Mucosa of descending colon (tissue), 3 donors: Measurements from ENCODE around the gene FBN2. TPM values are rescaled to one million over a fixed set of nuclear protein-coding genes. Genes with fewer than 3 reads are reported as not detected.

ENCODE experiments used
- ATAC-seq: fragments of 200-7000 bp; cut with Tn5 transposase; one replicate; pipeline ENCODE4 v1.9.1; 2020; ENCODE audit warnings: mild to moderate bottlenecking, moderate library complexity
- DNase-seq, 3 donors: peaks; one replicate each; pipeline ENCODE4 v3.0.0-alpha.2; 2020
- H3K36me3 ChIP-seq: fragments of 200-600 bp; one replicate; pipeline ENCODE4 v1.8.0; 2021; ENCODE audit warnings: low read depth, mild to moderate bottlenecking
- H3K4me1 ChIP-seq: fragments of 200-600 bp; one replicate; pipeline ENCODE4 v1.8.0; 2021; ENCODE audit warnings: low read depth, mild to moderate bottlenecking
- H3K4me3 ChIP-seq: fragments of 200-600 bp; one replicate; pipeline ENCODE4 v1.8.0; 2021; ENCODE audit warnings: mild to moderate bottlenecking
- H3K9me3 ChIP-seq: fragments of 200-600 bp; one replicate; pipeline ENCODE4 v1.8.0; 2021; ENCODE audit warnings: mild to moderate bottlenecking
- CTCF ChIP-seq: fragments of 200-600 bp; IDR thresholded peaks from one replicate; pipeline ENCODE4 v1.8.0; 2022; ENCODE audit warnings: antibody characterized with exemption, mild to moderate bottlenecking
- intact Hi-C, 2 donors: fragments of 100-400 bp; cut with DNase I in 1 of 2; cut with micrococcal nuclease in 1 of 2; formaldehyde crosslinking; loops; one replicate each; pipeline versions ENCODE4 v1.11.0 to v1.11.1; 2022; cut with DNase I, micrococcal nuclease
- total RNA-seq, 3 donors: library from RNA; stranded (reverse); fragmentation: NEBNext Ultra II Directional in 2 of 3; extraction: Animal tissue kit (Norgen Biotek cat#: 25700) in 2 of 3; gene quantifications; one replicate each; pipeline versions ENCODE4 v1.2.1 to v1.2.4, GENCODE V29; 2021 to 2023
- donor health status: DM: no; HTN: no; CAD: no; lungs with moderate emphysema.
- donor health status: DM: no; HTN: no; CAD: no.
- donor health status: DM: no; HTN: yes; CAD: no.

The FBN2 gene
- total RNA-seq, 3 donors from 2014 or later: 1.0 to 5.8 (median 1.6) TPM

- Histone ChIP-seq H3K4me1 (no peaks in the 10 kb centered on the region), H3K9me3 (no peaks in the 10 kb centered on the region), H3K4me3 (no peak overlapping the region), H3K36me3 (no peaks in the 10 kb centered on the region)
- intact Hi-C loops: no loop called here
- no peak for TF ChIP-seq CTCF
- ATAC-seq (no peak), DNase-seq (no peak)
Observed at GRCh38 chr5:128487041-128487440, 51.0 kb downstream of the FBN2 start.

- intact Hi-C loops: no loop called here
- H3K4me1 ChIP-seq: no peaks in the 10 kb centered on the region
- TF ChIP-seq CTCF: no peak
- DNase-seq: no peak
- H3K36me3 ChIP-seq: no peaks in the 10 kb centered on the region
- no peak for ATAC-seq
- no peak overlapping the region for H3K4me3 ChIP-seq
- H3K9me3 ChIP-seq: no peaks in the 10 kb centered on the region
Observed at GRCh38 chr5:128483738-128484137, 54.3 kb downstream of the FBN2 start.

- no peak for ATAC-seq
- intact Hi-C loops: no loop called here
- TF ChIP-seq CTCF: no peak
- H3K9me3 ChIP-seq: no peaks in the 10 kb centered on the region
- no peaks in the 10 kb centered on the region for H3K4me1 ChIP-seq
- H3K4me3 ChIP-seq: no peak overlapping the region
- DNase-seq: no peak
- no peaks in the 10 kb centered on the region for H3K36me3 ChIP-seq
Observed at GRCh38 chr5:128480906-128481633, 57.0 kb downstream of the FBN2 start.

GRCh38 chr5:128480158-128480557 lies 57.9 kb downstream of the FBN2 start:
- Histone ChIP-seq H3K9me3 (no peaks in the 10 kb centered on the region), H3K4me3 (no peak overlapping the region), H3K36me3 (no peaks in the 10 kb centered on the region), H3K4me1 (no peaks in the 10 kb centered on the region)
- intact Hi-C loops: no loop called here
- no peak for TF ChIP-seq CTCF
- ATAC-seq: no peak
- DNase-seq: no peak

- H3K4me1 ChIP-seq: no peaks in the 10 kb centered on the region
- intact Hi-C loops: no loop called here
- no peaks in the 10 kb centered on the region for H3K36me3 ChIP-seq
- H3K4me3 ChIP-seq: no peak overlapping the region
- TF ChIP-seq CTCF: no peak
- H3K9me3 ChIP-seq: no peaks in the 10 kb centered on the region
- ATAC-seq: no peak
- no peak for DNase-seq
Observed at GRCh38 chr5:128478386-128479368, 59.4 kb downstream of the FBN2 start.
